NB4 (cell line): ENCODE measurements around the gene PROB1.

Source experiments
- CTCF ChIP-seq: IDR thresholded peaks from one replicate; pipeline ENCODE4 v1.5.1; 2012; ENCODE audit warnings: low read depth, low read length
- POLR2A ChIP-seq: IDR thresholded peaks from 2 replicates; pipeline ENCODE4 v1.6.1; 2011; ENCODE audit warnings: mild to moderate bottlenecking; ENCODE audit not compliant: insufficient read length; ENCODE audit errors: extremely low read depth

- no peak for TF ChIP-seq POLR2A
- TF ChIP-seq CTCF = no peak
Observed at GRCh38 chr5:139395844-139396640, 1.1 kb upstream of the PROB1 start.
